C4-2B (cell line): ENCODE measurements around the gene SLC6A11.

Experiments used
- CTCF ChIP-seq: fragments of 450-650 bp; conservative IDR thresholded peaks from 2 replicates; pipeline ENCODE4 v1.5.1; 2017; ENCODE audit warnings: mild to moderate bottlenecking
- ZFX ChIP-seq: fragments of 450-650 bp; IDR thresholded peaks from 2 replicates; pipeline ENCODE4 v1.6.1; 2017

DNA sequence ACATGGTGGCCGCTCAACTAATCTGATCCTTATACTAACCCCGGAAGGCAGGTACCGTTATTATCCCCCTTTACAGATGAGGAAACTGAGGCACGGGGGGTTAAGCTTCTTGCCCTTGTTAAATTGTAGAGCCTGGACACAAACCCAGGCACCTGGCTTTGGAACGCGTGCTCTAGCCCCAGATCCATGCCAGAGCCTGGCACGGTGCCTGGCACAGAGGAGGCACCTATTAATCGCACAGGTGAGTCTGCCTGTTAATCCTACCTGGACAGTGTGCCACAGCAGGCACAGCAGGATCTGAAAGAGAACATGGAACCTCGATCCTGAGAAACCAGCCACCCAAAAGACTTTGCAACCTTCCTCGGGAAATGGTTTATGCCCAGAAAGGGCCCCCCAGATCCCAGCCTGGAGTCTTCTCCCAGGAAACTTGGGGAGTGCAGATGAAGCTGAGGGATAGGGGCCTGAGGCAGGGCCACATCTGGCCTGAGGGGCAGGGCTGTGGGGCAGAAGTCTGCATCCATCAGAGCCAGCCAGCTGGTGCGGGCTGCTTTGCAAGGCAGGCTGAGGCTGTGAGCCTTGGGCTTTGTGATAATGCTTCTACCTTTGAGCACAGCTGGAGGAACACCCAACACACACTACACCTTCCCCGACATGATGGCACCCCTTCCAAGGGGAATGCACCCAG lies 121.3 kb downstream of the SLC6A11 start:
- no peak for TF ChIP-seq CTCF
- no peak for TF ChIP-seq ZFX
